GM19324 (cell line): Measurements from ENCODE around the gene ZNF229.
"Not testable (repeated sequence)": the region's sequence is repeated elsewhere in the genome, so short reads cannot be mapped to it uniquely, and the experiment has no call there.

Experiments used
- ATAC-seq: cut with Tn5 transposase; IDR thresholded peaks from one replicate; pipeline ENCODE4 v1.9.1; 2021; ENCODE audit warnings: mild to moderate bottlenecking, moderate library complexity; ENCODE audit not compliant: unreplicated experiment, low FRiP score

ZNF229 gene

GRCh38 chr19:44447916-44448674, at the start of gene ZNF229:
Gene ZNF229, minus strand, starts transcription at chr19:44448472. Its CDS starts 5,625 bp downstream, at chr19:44442847.
- no peak for ATAC-seq

GRCh38 chr19:44496711-44497110, 48.4 kb upstream of the ZNF229 start:
- ATAC-seq, result no peak

DNA sequence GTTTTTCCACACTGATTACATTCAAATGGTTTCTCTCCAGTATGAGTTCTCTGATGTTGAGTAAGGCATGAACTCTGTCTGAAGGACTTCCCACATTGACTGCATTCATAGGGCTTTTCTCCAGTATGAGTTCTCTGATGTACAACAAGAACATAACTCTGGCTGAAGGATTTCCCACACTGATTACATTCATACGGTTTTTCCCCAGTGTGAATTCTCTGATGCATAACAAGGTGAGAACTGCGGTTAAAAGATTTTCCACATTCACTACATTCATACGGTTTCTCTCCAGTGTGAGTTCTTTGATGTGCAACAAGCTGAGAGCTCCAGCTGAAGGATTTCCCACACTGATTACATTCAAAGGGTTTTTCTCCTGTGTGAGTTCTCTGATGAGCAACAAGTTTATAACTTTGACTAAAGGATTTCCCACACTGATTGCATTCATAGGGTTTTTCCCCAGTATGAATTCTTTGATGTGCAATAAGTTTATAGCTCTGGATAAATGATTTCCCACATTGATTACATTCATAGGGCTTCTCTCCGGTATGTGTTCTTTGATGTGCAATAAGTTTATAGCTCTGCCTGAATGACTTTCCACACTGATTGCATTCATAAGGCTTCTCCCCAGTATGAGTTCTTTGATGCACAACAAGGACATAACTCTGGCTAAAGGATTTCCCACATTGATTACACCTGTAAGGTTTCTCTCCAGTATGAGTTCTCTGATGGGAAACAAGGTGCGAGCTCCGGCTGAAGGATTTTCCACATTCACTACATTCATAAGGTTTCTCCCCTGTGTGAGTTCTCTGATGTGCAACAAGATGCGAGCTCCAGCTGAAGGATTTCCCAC, 28.5 kb upstream of the ZNF229 start:
- no peak for ATAC-seq

- ATAC-seq, result not testable (repeated sequence)
Measured at GRCh38 chr19:44468730-44469129, 20.5 kb upstream of the ZNF229 start.

GRCh38 chr19:44462600-44463286, 14.5 kb upstream of the ZNF229 start:
- ATAC-seq, result not testable (repeated sequence)

- not testable (repeated sequence) for ATAC-seq
Measured at GRCh38 chr19:44456016-44456415, 7.7 kb upstream of the ZNF229 start.

DNA sequence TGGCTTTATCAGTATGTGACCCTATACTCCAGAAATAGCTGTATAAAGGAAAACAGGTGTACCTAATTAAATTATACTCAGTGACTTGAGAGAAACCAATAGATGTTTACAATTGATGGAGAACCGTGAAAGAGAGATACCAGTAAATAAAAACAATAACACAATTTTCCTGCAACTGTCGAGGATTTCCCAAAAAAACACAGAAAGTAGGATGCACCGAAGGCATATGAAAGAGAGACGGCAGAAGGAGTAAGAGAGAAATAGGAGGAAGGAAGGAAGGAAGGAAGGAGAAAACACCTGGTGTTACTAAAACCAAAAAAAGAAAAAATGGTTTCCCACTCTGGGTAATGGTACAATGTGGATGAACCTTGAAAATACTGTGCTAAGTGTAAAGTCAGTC, 6.8 kb upstream of the ZNF229 start:
- ATAC-seq, result no peak

DNA sequence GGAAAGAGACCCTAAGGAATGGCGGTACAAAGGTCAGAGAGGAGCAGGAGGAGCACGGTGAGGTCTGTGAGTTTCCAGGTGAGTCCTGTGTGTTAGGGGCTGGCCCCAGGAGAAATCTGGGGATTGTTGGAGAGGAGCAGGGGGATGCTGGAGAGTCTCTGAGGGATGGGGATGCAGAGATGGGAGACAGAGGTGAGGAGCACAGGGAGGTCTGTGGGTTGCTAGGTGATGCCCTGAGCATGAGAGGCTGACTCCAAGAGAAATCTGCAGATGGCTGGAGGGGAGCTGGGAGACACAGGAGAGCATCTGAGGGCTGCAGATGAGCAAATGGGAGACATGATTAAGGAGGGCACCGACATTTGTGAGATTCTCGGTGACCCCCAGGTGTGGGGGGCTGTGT, 4.1 kb upstream of the ZNF229 start:
- ATAC-seq, result no peak

DNA sequence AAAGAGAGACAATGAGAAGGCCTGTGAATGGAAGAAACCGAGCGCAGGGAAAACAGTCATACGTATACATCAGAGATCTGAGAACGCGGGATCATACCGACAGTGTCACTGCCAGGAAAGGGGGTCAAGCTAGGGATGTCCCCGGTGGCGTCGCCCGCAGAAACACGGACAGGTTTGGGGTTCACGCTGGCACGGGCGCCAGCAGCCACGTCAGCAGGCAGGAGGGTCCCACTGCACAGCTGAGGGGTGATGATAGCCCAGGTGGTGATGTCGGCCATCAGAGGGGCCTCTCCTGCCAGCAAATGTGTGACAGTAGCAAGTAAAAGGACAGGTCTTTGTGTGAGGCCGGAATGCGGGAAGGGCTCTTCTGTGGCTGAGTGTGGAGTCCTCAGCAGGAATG, 3.4 kb upstream of the ZNF229 start:
- no peak for ATAC-seq

DNA sequence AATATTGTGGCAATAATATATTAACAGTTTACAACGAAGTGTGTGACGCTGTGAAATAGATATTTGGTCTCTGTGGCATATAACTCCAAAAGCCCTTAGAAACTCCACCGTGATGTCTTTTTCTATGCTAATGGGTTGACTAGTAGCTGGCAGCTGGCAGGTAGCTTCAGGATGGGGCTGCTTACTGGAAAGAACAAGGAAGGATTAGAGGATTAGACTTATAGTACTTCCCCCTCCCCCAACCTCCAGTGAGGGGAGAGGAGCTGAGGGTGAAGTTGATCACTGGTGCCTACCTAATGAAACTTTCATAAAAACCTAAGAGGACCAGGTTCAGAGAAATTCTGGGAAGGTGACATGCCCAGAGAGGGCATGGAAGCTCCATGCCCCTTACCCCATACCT, 9.8 kb downstream of the ZNF229 start:
- ATAC-seq, result no peak

GRCh38 chr19:44435441-44435840, 12.8 kb downstream of the ZNF229 start:
- ATAC-seq, result no peak

- ATAC-seq, result no peak
Measured at GRCh38 chr19:44430956-44431355, 17.3 kb downstream of the ZNF229 start.

DNA sequence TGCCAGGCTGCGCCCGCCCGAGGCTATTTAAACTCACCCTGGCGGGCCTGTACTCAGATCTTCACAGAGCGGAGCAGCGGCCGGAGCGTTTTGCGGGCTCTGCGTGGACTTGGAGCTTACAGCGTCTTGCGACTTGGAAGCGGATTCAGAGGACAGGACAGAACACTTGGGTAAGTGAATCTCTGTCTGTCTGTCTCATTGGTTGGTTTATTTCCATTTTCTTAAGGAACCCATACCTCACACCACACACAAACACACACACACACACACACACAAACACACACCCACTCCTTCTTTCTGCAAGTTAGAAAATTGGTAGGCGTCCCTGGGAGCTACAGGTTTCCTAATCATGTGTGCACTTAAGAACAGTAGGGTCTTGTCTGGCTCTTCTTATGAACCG, 32.7 kb downstream of the ZNF229 start:
- ATAC-seq, result not testable (repeated sequence)

DNA sequence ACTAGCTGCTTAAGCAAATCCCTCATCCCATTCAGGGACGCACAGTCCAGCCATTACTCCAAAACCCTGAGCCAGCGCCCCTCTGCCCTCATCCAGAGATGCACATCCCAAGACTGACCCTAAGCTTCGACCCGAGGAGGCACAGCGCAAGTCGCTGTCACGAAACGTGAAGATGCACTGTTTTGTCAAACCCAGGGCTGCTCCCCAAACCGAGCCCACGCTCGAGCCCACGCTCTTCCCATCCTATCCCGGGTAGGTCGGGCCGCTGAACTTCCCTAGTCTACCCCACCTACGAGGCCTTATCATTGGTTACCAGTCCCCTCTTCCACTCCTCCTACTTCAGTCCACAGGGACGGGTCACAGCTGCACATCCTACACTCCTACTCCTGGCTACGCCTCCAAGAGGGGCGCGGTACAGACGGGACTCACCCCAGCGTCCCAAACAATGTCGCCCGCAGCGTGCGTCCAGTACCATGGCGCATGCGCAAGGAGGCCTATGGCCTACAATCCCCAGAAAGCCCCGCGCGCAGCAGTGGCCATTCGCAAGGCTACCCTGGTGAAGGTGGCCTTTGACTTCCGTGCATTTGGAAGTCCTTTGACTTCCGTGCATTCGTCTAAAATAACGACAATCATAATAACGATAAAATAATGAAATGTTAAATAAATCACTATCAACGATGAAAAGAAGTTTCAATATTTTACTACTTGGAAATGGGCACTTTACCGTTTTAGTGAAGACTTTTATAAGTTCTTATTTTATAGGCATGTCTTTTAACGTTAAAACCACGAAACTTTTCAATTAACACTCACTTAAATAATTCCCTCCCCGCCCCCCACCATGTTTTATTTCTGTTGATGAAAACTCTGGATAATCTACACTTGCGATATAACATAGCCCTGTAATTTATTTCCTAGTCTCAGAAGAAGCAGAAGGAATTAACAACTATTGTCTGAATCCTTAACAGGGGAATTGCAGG, 46.8 kb downstream of the ZNF229 start, which contains the start of gene ZNF285:
TSS of gene ZNF285 (minus strand) at position 470 of the 977 bp plus-strand sequence. CDS start 4,395 bp downstream, outside the sequence.
- no peak for ATAC-seq

DNA sequence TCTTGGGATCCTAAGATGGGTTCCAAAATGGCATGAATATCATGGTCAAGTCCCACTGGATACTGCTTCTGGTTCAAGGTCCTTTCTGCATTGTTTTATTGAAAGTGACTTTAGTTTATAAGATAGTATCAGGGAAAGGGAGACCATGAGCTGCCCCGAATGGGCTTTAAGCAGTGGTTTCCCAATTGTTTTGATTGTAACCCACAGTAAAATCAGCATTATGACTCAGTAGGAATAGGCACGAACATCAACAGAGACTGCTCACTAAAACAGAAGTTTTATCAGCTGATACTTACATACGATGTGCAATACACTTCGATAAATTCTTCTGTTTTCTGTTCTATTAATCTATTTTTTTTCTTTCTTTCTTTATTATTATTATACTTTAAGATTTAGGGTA, 59.0 kb downstream of the ZNF229 start:
- ATAC-seq, result not testable (repeated sequence)
